Mucosa of descending colon (tissue), 3 donors: ENCODE data around the gene RCAN1. TPM values are rescaled to one million over a fixed set of nuclear protein-coding genes. Genes with fewer than 3 reads are reported as not detected.

Experiments used
- ATAC-seq: fragments of 200-7000 bp; cut with Tn5 transposase; one replicate; pipeline ENCODE4 v1.9.1; 2020; ENCODE audit warnings: mild to moderate bottlenecking, moderate library complexity
- DNase-seq, 3 donors: peaks; one replicate each; pipeline ENCODE4 v3.0.0-alpha.2; 2020
- H3K36me3 ChIP-seq: fragments of 200-600 bp; one replicate; pipeline ENCODE4 v1.8.0; 2021; ENCODE audit warnings: low read depth, mild to moderate bottlenecking
- H3K4me1 ChIP-seq: fragments of 200-600 bp; one replicate; pipeline ENCODE4 v1.8.0; 2021; ENCODE audit warnings: low read depth, mild to moderate bottlenecking
- H3K4me3 ChIP-seq: fragments of 200-600 bp; one replicate; pipeline ENCODE4 v1.8.0; 2021; ENCODE audit warnings: mild to moderate bottlenecking
- H3K9me3 ChIP-seq: fragments of 200-600 bp; one replicate; pipeline ENCODE4 v1.8.0; 2021; ENCODE audit warnings: mild to moderate bottlenecking
- CTCF ChIP-seq: fragments of 200-600 bp; IDR thresholded peaks from one replicate; pipeline ENCODE4 v1.8.0; 2022; ENCODE audit warnings: antibody characterized with exemption, mild to moderate bottlenecking
- intact Hi-C, 2 donors: fragments of 100-400 bp; cut with DNase I in 1 of 2; cut with micrococcal nuclease in 1 of 2; formaldehyde crosslinking; loops; one replicate each; pipeline versions ENCODE4 v1.11.0 to v1.11.1; 2022; cut with DNase I, micrococcal nuclease
- total RNA-seq, 3 donors: library from RNA; stranded (reverse); fragmentation: NEBNext Ultra II Directional in 2 of 3; extraction: Animal tissue kit (Norgen Biotek cat#: 25700) in 2 of 3; gene quantifications; one replicate each; pipeline versions ENCODE4 v1.2.1 to v1.2.4, GENCODE V29; 2021 to 2023
- donor health status: DM: no; HTN: no; CAD: no; lungs with moderate emphysema.
- donor health status: DM: no; HTN: no; CAD: no.
- donor health status: DM: no; HTN: yes; CAD: no.

Gene RCAN1
- total RNA-seq, 3 donors from 2014 or later, result 44.4 to 55.2 (median 50.7) TPM

DNA sequence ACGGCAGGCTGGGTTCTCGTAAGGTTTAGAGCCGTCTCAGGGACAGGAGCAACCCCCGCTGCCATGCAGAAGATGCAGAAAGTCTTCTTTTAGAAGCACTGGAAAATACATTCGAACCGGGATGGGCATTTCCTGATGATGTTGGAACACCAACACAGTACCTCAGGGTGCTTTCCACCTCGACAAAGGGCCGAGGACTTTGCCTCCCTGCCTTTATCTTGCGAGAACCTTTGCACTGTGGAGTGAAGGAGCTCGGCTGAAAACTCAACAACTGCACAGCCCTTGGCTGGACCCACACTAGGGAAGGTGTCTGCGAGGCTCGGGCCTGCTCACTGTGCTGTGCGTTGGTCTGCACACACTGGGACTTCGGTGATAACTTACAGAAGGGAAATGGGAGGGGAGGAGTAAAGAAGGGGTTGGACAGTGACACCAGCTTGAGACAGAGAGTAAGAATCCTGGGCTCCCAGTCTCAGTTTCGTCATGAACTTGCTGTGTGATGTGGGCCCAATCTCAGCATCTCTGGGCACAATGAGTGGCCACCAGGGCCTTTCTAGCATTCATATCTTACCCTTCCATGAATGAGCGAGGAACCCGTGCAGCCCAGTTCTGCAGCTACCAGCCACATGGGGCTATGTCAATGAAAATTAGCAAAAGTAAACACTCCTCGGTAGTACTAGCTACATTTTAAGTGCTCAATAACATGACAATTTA, 18.2 kb downstream of the RCAN1 start:
- Histone ChIP-seq H3K36me3 (no peaks in the 10 kb centered on the region), H3K4me3 (no peak overlapping the region), H3K9me3 (no peaks in the 10 kb centered on the region), H3K4me1 (peaks cover 32% of the 10 kb centered on the region)
- no peak for TF ChIP-seq CTCF
- DNase-seq (peak in 1 of 3 donors; percentile 43), ATAC-seq (peak; percentile 70)
- intact Hi-C loops, result no loop called here

DNA sequence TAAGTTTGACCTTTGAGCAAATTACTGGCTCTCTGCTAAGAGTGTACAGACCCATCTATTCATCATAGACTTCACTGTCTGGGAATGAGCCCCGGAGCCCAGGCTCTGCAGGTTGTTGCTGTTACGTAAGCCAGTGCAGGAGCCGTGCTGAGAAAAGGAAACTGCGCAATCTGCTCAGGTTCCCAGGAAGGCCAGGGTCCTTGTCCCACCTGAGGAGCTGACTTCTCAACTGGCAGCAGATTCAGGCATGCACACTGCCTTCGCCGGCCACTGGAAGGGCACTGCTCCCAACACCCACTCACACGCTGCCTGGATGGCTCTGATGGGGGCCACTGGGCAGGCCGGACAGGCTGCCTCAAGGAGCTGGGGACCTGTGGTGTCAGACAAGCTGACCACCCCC, 19.5 kb downstream of the RCAN1 start:
- no peak for TF ChIP-seq CTCF
- DNase-seq, result no peak
- no peak for ATAC-seq
- no peaks in the 10 kb centered on the region for H3K9me3 ChIP-seq
- intact Hi-C loops, result no loop called here
- no peaks in the 10 kb centered on the region for H3K36me3 ChIP-seq
- H3K4me1 ChIP-seq, result peaks cover 35% of the 10 kb centered on the region
- H3K4me3 ChIP-seq, result no peak overlapping the region

DNA sequence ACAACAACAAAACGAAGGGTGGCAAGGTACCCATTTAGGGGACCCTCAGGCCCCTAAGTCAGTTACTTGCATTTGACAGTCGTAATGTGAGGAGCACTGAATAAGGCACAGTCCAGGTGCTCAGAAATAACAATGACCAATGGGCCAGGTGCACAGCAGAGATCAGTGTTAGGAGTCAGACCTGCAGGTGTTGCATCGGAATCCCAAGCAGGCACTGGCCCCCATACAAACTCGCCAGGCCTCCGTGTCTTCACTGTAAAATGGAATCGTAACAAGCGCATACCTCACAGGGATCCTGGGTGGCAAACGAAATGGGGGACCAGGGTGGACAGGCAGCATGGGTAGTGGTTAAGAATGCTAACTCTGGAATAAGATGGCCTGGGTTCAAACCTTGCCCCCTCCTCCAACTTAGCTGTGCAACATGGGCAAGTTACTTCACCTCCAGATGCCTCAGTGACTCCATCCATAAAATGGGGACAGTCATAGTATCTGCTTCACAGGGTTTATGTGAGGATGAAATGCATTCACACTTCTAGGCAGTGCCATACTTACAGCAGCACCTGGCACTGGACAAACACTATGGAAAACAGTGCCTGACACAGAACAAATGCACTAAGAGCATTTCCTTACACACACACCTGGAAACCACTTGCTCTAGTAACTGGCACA, 20.2 kb downstream of the RCAN1 start:
- DNase-seq (no peak), ATAC-seq (no peak)
- H3K9me3 ChIP-seq, result no peaks in the 10 kb centered on the region
- peaks cover 35% of the 10 kb centered on the region for H3K4me1 ChIP-seq
- no peak for TF ChIP-seq CTCF
- no peak overlapping the region for H3K4me3 ChIP-seq
- intact Hi-C loops, result no loop called here
- H3K36me3 ChIP-seq, result no peaks in the 10 kb centered on the region

DNA sequence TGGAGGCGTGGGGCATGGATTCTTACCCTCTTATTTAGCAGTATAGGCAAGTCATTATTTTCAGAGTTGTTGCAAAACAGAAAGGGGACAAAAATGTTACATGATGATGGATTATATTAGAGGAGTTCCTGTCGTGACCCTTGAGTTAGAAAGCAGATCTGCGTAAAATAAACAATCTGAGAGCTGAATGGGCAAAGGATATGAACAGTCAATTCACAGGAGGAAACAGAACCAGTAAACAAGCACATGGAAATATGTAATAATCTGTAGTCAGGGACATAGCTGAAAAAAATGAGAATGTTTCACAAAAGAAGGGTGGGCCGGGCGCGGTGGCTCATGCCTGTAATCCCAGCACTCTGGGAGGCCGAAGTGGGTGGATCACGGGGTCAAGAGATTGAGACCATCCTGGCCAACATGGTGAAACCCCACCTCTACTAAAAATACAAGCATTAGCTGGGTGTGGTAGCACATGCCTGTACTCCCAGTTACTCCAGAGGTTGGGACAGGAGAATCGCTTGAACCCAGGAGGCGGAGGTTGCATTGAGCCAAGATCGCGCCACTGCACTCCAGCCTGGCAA, 20.9 kb downstream of the RCAN1 start:
- Histone ChIP-seq H3K36me3 (no peaks in the 10 kb centered on the region), H3K4me3 (no peak overlapping the region), H3K9me3 (no peaks in the 10 kb centered on the region), H3K4me1 (peaks cover 35% of the 10 kb centered on the region)
- no peak for TF ChIP-seq CTCF
- ATAC-seq (no peak), DNase-seq (no peak)
- intact Hi-C loops, result no loop called here

DNA sequence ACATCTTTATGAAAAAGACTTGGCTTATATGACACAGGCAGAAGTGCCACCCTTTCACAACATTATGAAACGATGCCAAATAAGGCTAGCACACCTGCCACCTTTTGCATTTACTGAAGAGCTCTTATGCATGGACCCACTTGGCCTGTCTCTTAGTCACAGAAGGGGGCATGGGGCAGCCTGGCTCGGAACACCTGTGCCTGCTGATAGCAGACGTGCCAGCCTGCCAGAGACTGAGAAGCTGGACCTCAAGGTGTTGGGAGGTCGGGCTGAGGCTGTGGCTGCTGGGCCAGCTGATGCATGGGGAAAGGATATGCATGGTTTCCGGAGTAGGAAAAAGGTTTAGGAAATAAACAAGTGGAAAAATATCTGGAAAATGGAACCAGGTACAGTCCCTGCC, 21.5 kb downstream of the RCAN1 start:
- no peak for TF ChIP-seq CTCF
- intact Hi-C loops, result no loop called here
- Histone ChIP-seq H3K4me3 (no peak overlapping the region), H3K4me1 (peaks cover 31% of the 10 kb centered on the region), H3K36me3 (no peaks in the 10 kb centered on the region), H3K9me3 (no peaks in the 10 kb centered on the region)
- ATAC-seq (no peak), DNase-seq (no peak)
